Astrocyte of the hippocampus (primary cell): ENCODE measurements around the gene MMS19.

Experiments used
- DNase-seq: peaks from one replicate; pipeline ENCODE4 v3.0.0; 2011; ENCODE audit warnings: low read depth, low spot score

The MMS19 gene

GRCh38 chr10:97463363-97464132 is 34.7 kb downstream of the MMS19 start:
- DNase-seq: peak; percentile 75

DNA sequence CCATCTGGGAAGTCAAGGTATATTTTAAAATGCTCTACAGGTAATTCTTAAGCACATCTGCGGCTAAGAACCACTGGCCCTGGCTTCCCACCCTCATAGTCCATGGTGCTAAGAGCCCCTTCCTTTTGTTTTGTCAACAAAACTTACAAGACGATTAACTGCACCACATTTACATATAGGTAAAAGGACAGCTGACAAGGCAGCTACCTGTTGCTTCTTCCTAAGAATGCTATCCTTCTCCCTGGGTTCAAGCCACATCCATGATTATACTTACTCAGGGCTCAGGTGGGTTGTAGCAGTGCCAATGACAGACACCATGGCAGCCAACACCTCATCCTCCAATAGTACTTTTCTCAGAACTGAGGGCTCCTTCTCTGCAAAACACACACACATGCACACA is 35.9 kb downstream of the MMS19 start:
- no peak for DNase-seq

GRCh38 chr10:97459933-97460332 is 38.3 kb downstream of the MMS19 start:
- DNase-seq: no peak

GRCh38 chr10:97459111-97459510 is 39.1 kb downstream of the MMS19 start:
- DNase-seq: no peak

GRCh38 chr10:97456686-97457065 is 41.5 kb downstream of the MMS19 start:
- DNase-seq: no peak

- DNase-seq: peak; percentile 30
Measured at GRCh38 chr10:97456034-97456685, 42.1 kb downstream of the MMS19 start.

DNA sequence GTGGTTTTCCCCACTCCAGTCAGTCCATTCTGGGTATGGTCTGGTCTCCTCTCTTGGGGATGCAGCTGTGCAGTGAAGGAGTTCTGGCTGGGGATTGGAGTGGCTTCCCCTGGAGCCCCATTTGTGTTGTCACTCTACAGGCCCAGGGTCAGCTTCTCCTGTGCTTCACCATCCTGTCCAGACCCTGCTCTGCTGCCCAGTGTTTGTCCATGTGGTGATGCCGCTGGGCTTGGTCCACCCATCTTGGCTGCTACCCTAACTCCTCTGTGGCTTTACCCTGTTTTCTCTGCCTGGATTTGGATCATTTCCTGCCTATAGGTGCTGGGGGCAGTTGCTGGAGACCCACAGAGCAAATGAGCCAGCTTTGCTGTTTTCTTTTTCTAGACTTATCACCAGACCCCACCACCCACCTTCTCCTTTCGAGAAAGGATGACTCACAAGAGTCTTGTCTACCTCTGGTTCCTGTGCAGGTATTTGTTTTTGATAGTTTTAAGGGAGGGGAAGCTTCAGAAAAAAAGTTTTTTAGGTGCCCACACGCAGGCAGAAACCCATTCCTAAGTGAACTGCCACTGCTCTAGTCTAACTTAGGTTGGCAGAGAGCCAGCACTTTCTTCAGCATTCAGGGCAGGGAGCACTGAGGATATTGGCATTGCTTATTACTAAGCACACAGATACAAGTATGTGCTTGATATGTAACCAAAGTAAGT is 43.7 kb downstream of the MMS19 start:
- DNase-seq: peak; percentile 57

DNA sequence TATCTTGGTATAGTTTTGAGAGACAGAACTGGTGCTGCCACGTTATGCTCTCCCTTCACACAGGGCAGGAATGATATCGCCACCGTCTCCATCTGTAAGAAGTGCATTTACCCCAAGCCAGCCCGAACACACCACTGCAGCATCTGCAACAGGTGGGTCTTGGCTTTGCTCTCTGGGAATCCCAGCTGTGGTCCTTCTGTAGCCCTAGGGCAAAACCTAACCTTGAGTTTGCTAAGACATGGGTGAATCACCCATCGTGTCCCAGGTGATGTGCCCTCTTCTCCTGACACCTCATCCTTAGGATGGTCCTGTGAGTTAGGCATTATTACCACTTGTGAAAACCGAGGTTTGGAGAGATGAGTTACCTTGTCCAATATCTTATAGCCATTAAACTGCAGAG is 45.9 kb downstream of the MMS19 start:
- DNase-seq: no peak

GRCh38 chr10:97451605-97452004 is 46.6 kb downstream of the MMS19 start:
- no peak for DNase-seq

DNA sequence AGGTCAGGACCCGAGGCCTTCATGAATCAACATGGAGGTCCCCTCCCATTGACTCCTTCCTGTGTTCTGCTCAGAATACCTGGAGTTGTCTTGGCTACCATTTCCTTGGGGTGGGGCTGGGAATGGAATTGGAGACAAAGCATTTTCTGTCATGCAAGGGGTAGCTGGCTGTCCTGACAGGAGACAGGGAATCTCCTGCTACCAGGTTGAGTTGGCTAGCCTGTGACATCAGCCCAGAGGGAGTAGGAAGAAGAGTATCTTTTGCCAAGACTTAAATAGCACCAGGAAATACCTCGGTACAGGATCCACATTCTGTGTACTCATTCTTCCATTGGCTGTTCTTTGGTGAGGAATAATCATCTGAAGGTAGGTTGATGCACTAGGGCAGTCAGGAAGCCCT is 47.4 kb downstream of the MMS19 start:
- DNase-seq: no peak

GRCh38 chr10:97445722-97446639 is 52.2 kb downstream of the MMS19 start, which contains the start of the genes EXOSC1 and ZDHHC16:
EXOSC1 (minus strand) TSS chr10:97446006; CDS start chr10:97445985, 21 bp downstream.
ZDHHC16 (plus strand) TSS chr10:97446175; CDS start chr10:97451676, 5,501 bp downstream.
- peak; percentile 98 for DNase-seq

- no peak for DNase-seq
Measured at GRCh38 chr10:97445357-97445721, 52.9 kb downstream of the MMS19 start.

DNA sequence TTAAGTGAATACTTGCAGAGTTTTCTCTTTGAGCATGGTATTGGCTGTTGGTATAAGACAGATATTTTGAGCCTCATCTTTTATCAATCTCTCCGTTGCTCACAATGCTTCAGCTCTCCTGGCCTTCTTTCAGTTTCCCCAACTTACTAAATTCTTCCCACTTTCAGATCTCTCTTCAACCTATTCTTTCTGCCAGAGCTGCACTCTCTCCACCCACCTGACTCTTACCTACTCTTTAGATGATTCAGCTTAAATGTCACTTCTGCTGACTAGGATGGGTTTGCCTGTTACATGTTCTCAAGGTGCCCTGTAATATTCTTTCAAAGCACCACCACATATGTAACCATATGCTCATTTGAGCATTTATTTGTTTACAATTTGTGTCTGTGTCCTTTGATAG is 54.0 kb downstream of the MMS19 start:
- no peak for DNase-seq

DNA sequence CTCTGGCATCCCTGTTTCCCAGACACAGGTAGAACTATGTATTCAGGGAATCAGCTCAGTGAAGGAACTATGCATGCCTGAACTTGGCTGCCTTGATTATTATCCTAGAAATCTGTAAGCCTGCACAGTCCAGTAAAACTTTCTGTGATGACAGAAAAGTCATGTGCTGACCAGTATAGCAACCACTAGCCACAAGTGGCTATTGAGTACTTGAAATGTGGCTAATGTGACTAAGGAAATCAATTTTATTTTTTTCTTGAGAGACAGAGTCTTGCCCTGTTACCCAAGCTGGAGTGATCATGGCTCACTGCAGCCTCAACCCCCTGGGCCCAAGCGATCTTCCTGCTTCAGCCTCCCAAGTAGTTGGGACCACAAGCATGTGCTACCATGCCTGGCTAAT is 55.9 kb downstream of the MMS19 start:
- DNase-seq: no peak

DNA sequence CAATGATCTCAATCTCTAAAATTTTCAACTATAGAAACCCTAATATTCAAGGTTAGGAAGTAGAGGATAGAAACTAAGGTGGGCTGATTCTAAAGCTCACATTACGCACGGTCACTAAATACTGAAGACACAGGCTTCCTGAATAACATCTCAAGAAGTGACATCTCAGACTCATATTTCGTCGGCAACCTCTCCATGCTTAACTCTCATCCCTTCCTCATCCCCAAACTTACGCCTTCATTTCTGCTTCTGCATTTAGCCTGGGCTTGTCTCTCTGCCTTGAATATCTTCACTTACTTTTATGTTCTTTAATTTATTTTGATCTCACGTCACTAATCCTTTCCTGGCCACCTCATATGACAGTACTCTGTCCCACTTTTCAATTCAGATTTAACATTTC is 63.0 kb downstream of the MMS19 start:
- DNase-seq: no peak

- DNase-seq: no peak
Measured at GRCh38 chr10:97434557-97434956, 63.7 kb downstream of the MMS19 start.

DNA sequence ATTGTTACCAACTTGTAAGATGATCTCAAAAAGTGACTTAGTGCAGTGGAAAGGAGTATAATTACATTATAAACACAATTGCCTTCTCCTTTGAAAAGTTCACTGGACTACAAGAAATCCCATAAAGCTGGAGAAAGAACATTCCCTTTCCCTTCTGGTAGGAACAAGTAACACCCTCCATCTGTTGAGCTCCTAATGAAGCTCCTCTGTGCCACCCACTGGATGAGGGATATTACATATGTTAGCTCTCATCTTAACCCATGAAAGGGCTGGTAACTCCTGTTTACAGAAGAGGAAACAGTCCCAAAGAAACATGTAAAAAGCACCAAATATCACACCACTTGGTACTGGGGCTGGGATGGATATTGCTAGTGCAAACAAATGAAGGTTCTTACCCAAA is 64.2 kb downstream of the MMS19 start:
- no peak for DNase-seq

GRCh38 chr10:97428572-97428981 is 69.6 kb downstream of the MMS19 start:
- DNase-seq: peak; percentile 50

GRCh38 chr10:97427571-97428179 is 70.5 kb downstream of the MMS19 start:
- DNase-seq: peak; percentile 68

DNA sequence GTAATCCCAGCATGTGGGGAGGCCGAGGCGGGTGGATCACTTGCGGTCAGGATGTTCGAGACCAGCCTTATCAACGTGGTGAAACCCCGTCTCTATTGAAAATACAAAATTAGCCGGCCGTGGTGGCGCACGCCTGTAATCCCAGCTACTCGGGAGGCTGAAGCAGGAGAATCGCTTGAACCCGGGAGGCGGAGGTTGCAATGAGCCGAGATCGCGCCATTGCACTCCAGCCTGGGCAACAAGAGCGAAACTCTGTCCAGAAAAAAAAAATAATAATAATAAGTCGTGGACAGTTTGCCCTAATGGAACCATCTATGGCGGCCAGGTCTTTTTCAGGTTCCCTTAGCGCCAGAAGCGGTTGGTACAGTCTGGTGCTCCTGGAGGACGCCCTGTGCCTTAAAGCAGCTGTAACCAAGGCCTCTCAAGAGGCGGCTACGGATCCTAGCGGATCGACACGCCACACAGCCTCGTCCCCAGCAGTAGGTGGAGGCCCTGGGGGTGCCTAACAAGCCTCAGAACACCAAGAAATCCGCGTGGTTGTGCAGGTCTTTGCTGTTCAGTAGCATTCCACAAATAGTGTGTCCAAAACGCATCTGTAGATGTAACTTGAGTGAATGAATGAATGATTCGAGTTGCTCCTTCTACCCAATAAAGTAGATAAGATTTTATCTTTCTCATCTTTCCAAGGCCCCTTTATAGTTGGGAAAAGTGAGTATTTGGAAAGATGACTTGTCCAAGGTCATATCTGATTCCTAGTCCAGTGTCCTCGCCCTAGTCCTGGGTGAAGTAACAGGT is 71.2 kb downstream of the MMS19 start:
- DNase-seq: peak; percentile 45
